HuH-7.5 (cell line): ENCODE data around the gene CAMKK2.
A peak's percentile ranks its signal among the peaks of the same experiment; 100 is the strongest.
"Not testable (repeated sequence)": the region's sequence is repeated elsewhere in the genome, so short reads cannot be mapped to it uniquely, and the experiment has no call there.

Source experiments
- DNase-seq: peaks from one replicate; pipeline ENCODE4 v3.0.0; 2011; ENCODE audit warnings: low spot score

CAMKK2 gene

GRCh38 chr12:121296618-121297434 lies at the start of gene CAMKK2:
CAMKK2 (minus strand) TSS chr12:121296709; CDS start chr12:121274526, 22,183 bp downstream.
- DNase-seq: peak; percentile 83

GRCh38 chr12:121345151-121345815 lies 48.8 kb upstream of the CAMKK2 start:
- DNase-seq: no peak

- DNase-seq: no peak
These were observed 48.0 kb upstream of the CAMKK2 start for GRCh38 chr12:121344506-121344905.

GRCh38 chr12:121337416-121337815 lies 40.9 kb upstream of the CAMKK2 start:
- no peak for DNase-seq

GRCh38 chr12:121334513-121335343 lies 38.2 kb upstream of the CAMKK2 start:
- peak; percentile 13 for DNase-seq

GRCh38 chr12:121333747-121334146 lies 37.2 kb upstream of the CAMKK2 start:
- DNase-seq: no peak

- DNase-seq: no peak
These were observed 34.7 kb upstream of the CAMKK2 start for GRCh38 chr12:121331248-121331647.

- DNase-seq: no peak
These were observed 34.2 kb upstream of the CAMKK2 start for GRCh38 chr12:121330692-121331091.

- DNase-seq: no peak
These were observed 33.7 kb upstream of the CAMKK2 start for GRCh38 chr12:121330195-121330594.

- no peak for DNase-seq
These were observed 32.1 kb upstream of the CAMKK2 start for GRCh38 chr12:121328620-121329019.

- no peak for DNase-seq
These were observed 30.6 kb upstream of the CAMKK2 start for GRCh38 chr12:121326996-121327674.

- DNase-seq: no peak
These were observed 29.4 kb upstream of the CAMKK2 start for GRCh38 chr12:121325922-121326396.

GRCh38 chr12:121323908-121324307 lies 27.4 kb upstream of the CAMKK2 start:
- no peak for DNase-seq

- DNase-seq: no peak
These were observed 21.6 kb upstream of the CAMKK2 start for GRCh38 chr12:121318121-121318520.

GRCh38 chr12:121314431-121314830 lies 17.9 kb upstream of the CAMKK2 start:
- DNase-seq: no peak

- DNase-seq: not testable (repeated sequence)
These were observed 13.7 kb upstream of the CAMKK2 start for GRCh38 chr12:121310231-121310630.

- DNase-seq: not testable (repeated sequence)
These were observed 10.9 kb upstream of the CAMKK2 start for GRCh38 chr12:121307397-121307796.

- DNase-seq: no peak
These were observed 7.8 kb upstream of the CAMKK2 start for GRCh38 chr12:121304306-121304705.

- no peak for DNase-seq
These were observed 5.4 kb upstream of the CAMKK2 start for GRCh38 chr12:121301876-121302275.

GRCh38 chr12:121300083-121300819 lies 3.7 kb upstream of the CAMKK2 start:
- DNase-seq: no peak

- DNase-seq: no peak
These were observed 3.2 kb upstream of the CAMKK2 start for GRCh38 chr12:121299662-121300061.
